DMS53 (cell line): ENCODE data around the gene L1CAM.

Source experiments
- DNase-seq: peaks from one replicate; lab custom pipeline; 2025; lab: John Stamatoyannopoulos, UW

L1CAM gene

GRCh38 chrX:153864561-153865320, 21.2 kb downstream of the L1CAM start:
- no peak for DNase-seq

- DNase-seq = no peak
Measured at GRCh38 chrX:153864101-153864500, 21.9 kb downstream of the L1CAM start.

- no peak for DNase-seq
Measured at GRCh38 chrX:153863251-153863991, 22.6 kb downstream of the L1CAM start.

GRCh38 chrX:153862369-153863250, 23.4 kb downstream of the L1CAM start:
- no peak for DNase-seq

- no peak for DNase-seq
Measured at GRCh38 chrX:153861733-153862310, 24.2 kb downstream of the L1CAM start.

- DNase-seq = no peak
Measured at GRCh38 chrX:153861151-153861550, 24.8 kb downstream of the L1CAM start.

- no peak for DNase-seq
Measured at GRCh38 chrX:153857348-153857903, 28.5 kb downstream of the L1CAM start.

- DNase-seq = no peak
Measured at GRCh38 chrX:153854702-153855101, 31.3 kb downstream of the L1CAM start.

- no peak for DNase-seq
Measured at GRCh38 chrX:153853902-153854267, 32.1 kb downstream of the L1CAM start.

GRCh38 chrX:153853180-153853901, 32.6 kb downstream of the L1CAM start:
- DNase-seq = no peak

GRCh38 chrX:153851981-153852380, 34.0 kb downstream of the L1CAM start:
- DNase-seq = no peak

GRCh38 chrX:153848325-153848724, 37.6 kb downstream of the L1CAM start:
- no peak for DNase-seq

- DNase-seq = no peak
Measured at GRCh38 chrX:153845842-153846241, 40.1 kb downstream of the L1CAM start.

GRCh38 chrX:153845195-153845594, 40.8 kb downstream of the L1CAM start:
- DNase-seq = no peak

- DNase-seq = no peak
Measured at GRCh38 chrX:153844509-153845082, 41.4 kb downstream of the L1CAM start.

GRCh38 chrX:153836921-153837320, 49.1 kb downstream of the L1CAM start:
- DNase-seq = no peak

- no peak for DNase-seq
Measured at GRCh38 chrX:153832728-153833127, 53.2 kb downstream of the L1CAM start.

GRCh38 chrX:153831429-153832150, 54.4 kb downstream of the L1CAM start:
- DNase-seq = no peak

- peak; percentile 28 for DNase-seq
Measured at GRCh38 chrX:153830640-153831428, 55.1 kb downstream of the L1CAM start.
